Astrocyte (in vitro differentiated cells and primary cell): ENCODE measurements around the gene ELANE. TPM values are rescaled to one million over a fixed set of nuclear protein-coding genes. Genes with fewer than 3 reads are reported as not detected.

ENCODE experiments used
- DNase-seq: peaks from one replicate; pipeline ENCODE4 v3.0.0-alpha.2; 2010; ENCODE audit warnings: low read depth
- FAIRE-seq: peaks from 2 replicates; lab custom pipeline; 2011; peaks lifted over from hg19 to GRCh38; lab: Jason Lieb, UNC
- H2AFZ ChIP-seq: 2 replicates; pipeline ENCODE4 v1.6.0; 2012; ENCODE audit warnings: low read depth, low read length, inconsistent platforms
- H3K27ac ChIP-seq: 2 replicates; pipeline ENCODE4 v1.5.1; 2011; ENCODE audit warnings: low read depth, low read length, inconsistent platforms
- H3K27me3 ChIP-seq: 2 replicates; pipeline ENCODE4 v1.6.0; 2011; ENCODE audit warnings: low read length, inconsistent platforms; ENCODE audit not compliant: insufficient read depth
- H3K36me3 ChIP-seq: 2 replicates; pipeline ENCODE4 v1.5.1; 2011; ENCODE audit warnings: low read length, inconsistent platforms; ENCODE audit not compliant: insufficient read depth
- H3K4me1 ChIP-seq: 2 replicates; pipeline ENCODE4 v1.5.1; 2011; ENCODE audit warnings: low read length, inconsistent platforms; ENCODE audit not compliant: insufficient read depth
- H3K4me2 ChIP-seq: 2 replicates; pipeline ENCODE4 v1.6.0; 2012; ENCODE audit warnings: low read length, inconsistent platforms
- H3K4me3 ChIP-seq: 2 replicates; pipeline ENCODE4 v1.5.1; 2011; ENCODE audit warnings: low read depth, mild to moderate bottlenecking, low read length, inconsistent platforms; ENCODE audit not compliant: insufficient read depth
- H3K79me2 ChIP-seq: 2 replicates; pipeline ENCODE4 v1.6.0; 2012; ENCODE audit warnings: mild to moderate bottlenecking, low read length, inconsistent platforms; ENCODE audit not compliant: insufficient read depth
- H3K9ac ChIP-seq: 2 replicates; pipeline ENCODE4 v1.6.0; 2012; ENCODE audit warnings: mild to moderate bottlenecking, low read length, inconsistent platforms
- H3K9me3 ChIP-seq: 2 replicates; pipeline ENCODE4 v1.5.1; 2012; ENCODE audit warnings: low read depth, mild to moderate bottlenecking, low read length, inconsistent platforms; ENCODE audit not compliant: insufficient read depth
- H4K20me1 ChIP-seq: 2 replicates; pipeline ENCODE4 v1.6.0; 2012; ENCODE audit warnings: low read length, inconsistent platforms; ENCODE audit not compliant: insufficient read depth
- H3K27ac Mint-ChIP-seq: one replicate; pipeline ENCODE4 v1.8.0; 2021; ENCODE audit warnings: mild to moderate bottlenecking, mixed read lengths; ENCODE audit not compliant: unreplicated experiment
- H3K27me3 Mint-ChIP-seq: one replicate; pipeline ENCODE4 v1.8.0; 2021; ENCODE audit warnings: low read depth, mixed read lengths; ENCODE audit not compliant: unreplicated experiment
- H3K36me3 Mint-ChIP-seq: one replicate; pipeline ENCODE4 v1.8.0; 2021; ENCODE audit warnings: low read depth, mixed read lengths; ENCODE audit not compliant: unreplicated experiment
- H3K4me1 Mint-ChIP-seq: one replicate; pipeline ENCODE4 v1.8.0; 2021; ENCODE audit warnings: low read depth, mixed read lengths; ENCODE audit not compliant: unreplicated experiment
- H3K4me3 Mint-ChIP-seq: one replicate; pipeline ENCODE4 v1.8.0; 2021; ENCODE audit warnings: mild to moderate bottlenecking, moderate library complexity, mixed read lengths; ENCODE audit not compliant: unreplicated experiment
- H3K9me3 Mint-ChIP-seq: one replicate; pipeline ENCODE4 v1.8.0; 2021; ENCODE audit warnings: mild to moderate bottlenecking, mixed read lengths; ENCODE audit not compliant: unreplicated experiment
- EZH2 ChIP-seq: IDR thresholded peaks from 2 replicates; pipeline ENCODE4 v1.6.1; 2012; ENCODE audit warnings: mild to moderate bottlenecking, low read length, inconsistent platforms; ENCODE audit not compliant: insufficient read depth
- total RNA-seq: library from RNA; stranded (reverse); gene quantifications from 2 replicates; pipeline ENCODE4 v1.2.1, GENCODE V29; 2021
- TF ChIP-seq, protein P1 (sequence below): IDR thresholded peaks from 2 replicates; pipeline ENCODE4 v1.5.1; 2011; ENCODE audit warnings: low read depth, mild to moderate bottlenecking, inconsistent platforms, low read length, moderate library complexity; ENCODE audit not compliant: insufficient read depth

ELANE gene
- total RNA-seq, 1 donor from 2014 or later: not detected

GRCh38 chr19:861141-861755 lies 9.1 kb downstream of the ELANE start:
- DNase-seq: no peak
- no peak for FAIRE-seq
- peaks cover 13% of the 10 kb centered on the region for H3K27me3 Mint-ChIP-seq
- H3K4me3 Mint-ChIP-seq: no peak overlapping the region
- Histone ChIP-seq H3K9me3 (no peaks in the 10 kb centered on the region), H3K9ac (no peak overlapping the region), H2AFZ (no peak overlapping the region), H3K4me2 (no peak overlapping the region), H3K4me1 (no peaks in the 10 kb centered on the region), H3K27ac (no peak overlapping the region), H3K27me3 (peaks cover 3% of the 10 kb centered on the region), H4K20me1 (peaks cover 3% of the 10 kb centered on the region), H3K4me3 (no peak overlapping the region), H3K36me3 (no peaks in the 10 kb centered on the region), H3K79me2 (no peaks in the 10 kb centered on the region)
- H3K4me1 Mint-ChIP-seq: no peaks in the 10 kb centered on the region
- H3K36me3 Mint-ChIP-seq: peaks cover 4% of the 10 kb centered on the region
- no peaks in the 10 kb centered on the region for H3K9me3 Mint-ChIP-seq
- TF ChIP-seq EZH2: no peak
- TF ChIP-seq, protein P1, sequence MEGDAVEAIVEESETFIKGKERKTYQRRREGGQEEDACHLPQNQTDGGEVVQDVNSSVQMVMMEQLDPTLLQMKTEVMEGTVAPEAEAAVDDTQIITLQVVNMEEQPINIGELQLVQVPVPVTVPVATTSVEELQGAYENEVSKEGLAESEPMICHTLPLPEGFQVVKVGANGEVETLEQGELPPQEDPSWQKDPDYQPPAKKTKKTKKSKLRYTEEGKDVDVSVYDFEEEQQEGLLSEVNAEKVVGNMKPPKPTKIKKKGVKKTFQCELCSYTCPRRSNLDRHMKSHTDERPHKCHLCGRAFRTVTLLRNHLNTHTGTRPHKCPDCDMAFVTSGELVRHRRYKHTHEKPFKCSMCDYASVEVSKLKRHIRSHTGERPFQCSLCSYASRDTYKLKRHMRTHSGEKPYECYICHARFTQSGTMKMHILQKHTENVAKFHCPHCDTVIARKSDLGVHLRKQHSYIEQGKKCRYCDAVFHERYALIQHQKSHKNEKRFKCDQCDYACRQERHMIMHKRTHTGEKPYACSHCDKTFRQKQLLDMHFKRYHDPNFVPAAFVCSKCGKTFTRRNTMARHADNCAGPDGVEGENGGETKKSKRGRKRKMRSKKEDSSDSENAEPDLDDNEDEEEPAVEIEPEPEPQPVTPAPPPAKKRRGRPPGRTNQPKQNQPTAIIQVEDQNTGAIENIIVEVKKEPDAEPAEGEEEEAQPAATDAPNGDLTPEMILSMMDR: no peak
- H3K27ac Mint-ChIP-seq: no peak overlapping the region

DNA sequence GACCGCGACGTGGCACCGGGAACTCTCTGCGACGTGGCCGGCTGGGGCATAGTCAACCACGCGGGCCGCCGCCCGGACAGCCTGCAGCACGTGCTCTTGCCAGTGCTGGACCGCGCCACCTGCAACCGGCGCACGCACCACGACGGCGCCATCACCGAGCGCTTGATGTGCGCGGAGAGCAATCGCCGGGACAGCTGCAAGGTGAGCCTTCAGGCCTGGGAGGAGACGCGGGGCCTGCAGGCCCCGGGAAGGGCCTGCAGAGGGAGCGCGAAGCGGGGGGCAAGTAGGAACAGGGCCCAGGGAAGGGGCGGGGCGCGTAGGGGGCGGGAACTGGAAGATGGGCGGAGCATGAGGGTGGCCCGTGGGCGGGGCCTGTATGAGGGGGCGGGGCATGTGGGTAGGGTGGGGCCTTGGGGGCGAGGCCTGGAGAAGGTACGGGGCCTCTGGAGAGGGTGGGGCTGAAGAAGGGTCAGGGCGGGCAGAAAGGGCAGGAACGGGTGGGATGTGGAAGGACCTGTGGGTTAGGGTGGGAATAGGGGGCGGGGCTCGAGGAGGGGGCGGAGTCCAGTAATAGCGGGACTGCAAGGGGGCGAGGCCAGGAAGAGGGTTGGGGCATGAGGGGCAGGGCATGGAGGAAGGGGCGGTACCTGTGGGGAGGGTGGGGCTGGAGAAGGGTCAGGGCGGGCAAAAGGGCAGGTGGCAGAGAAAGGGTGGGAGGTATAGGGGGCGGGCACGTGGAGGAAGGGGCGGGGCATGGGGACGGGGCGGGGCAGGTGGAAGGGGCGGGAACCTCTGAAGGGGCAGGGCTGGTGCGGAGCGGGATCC lies 9.9 kb downstream of the ELANE start:
- H3K27me3 ChIP-seq: peaks cover 3% of the 10 kb centered on the region
- H3K36me3 ChIP-seq: no peaks in the 10 kb centered on the region
- peaks cover 4% of the 10 kb centered on the region for H3K36me3 Mint-ChIP-seq
- FAIRE-seq: no peak
- H3K27ac ChIP-seq: no peak overlapping the region
- H3K4me2 ChIP-seq: no peak overlapping the region
- H3K4me3 Mint-ChIP-seq: no peak overlapping the region
- no peak overlapping the region for H3K27ac Mint-ChIP-seq
- H3K9ac ChIP-seq: no peak overlapping the region
- no peaks in the 10 kb centered on the region for H3K9me3 Mint-ChIP-seq
- H3K79me2 ChIP-seq: no peaks in the 10 kb centered on the region
- no peak for DNase-seq
- no peak for TF ChIP-seq EZH2
- TF ChIP-seq, protein P1: no peak
- peaks cover 13% of the 10 kb centered on the region for H3K27me3 Mint-ChIP-seq
- H3K9me3 ChIP-seq: no peaks in the 10 kb centered on the region
- H2AFZ ChIP-seq: no peak overlapping the region
- H3K4me1 Mint-ChIP-seq: no peaks in the 10 kb centered on the region
- H3K4me1 ChIP-seq: no peaks in the 10 kb centered on the region
- no peak overlapping the region for H3K4me3 ChIP-seq
- H4K20me1 ChIP-seq: peaks cover 3% of the 10 kb centered on the region
